Measurements from ENCODE around the gene ZC3H13.

ZC3H13 gene

DNA sequence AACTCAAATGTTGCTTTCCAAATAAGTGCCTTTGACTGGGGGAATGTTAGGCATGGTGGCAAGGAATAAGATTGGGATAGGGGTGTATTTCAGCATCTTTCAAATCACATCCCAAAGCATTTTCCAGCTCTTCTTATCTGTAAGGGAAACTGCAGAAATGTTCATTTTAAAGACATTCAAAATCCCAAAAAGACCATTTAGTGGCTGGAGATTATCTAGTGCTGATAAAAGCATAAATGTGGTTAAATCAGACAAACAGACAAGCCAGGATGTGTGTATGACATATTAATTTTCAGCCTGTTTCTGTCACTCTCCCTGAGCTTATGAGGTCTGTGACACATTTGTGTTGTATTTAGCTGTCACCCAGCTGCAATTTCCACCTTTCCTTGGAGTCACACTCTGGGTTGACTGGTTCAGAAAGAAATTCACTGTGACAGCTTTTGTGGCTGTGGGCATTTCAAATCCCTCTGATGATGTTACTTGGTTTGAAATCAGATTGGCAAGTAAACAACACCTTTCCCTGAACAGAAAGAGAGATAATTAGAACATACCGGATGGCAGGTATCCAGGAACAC, 131.3 kb downstream of the ZC3H13 start:
- Histone ChIP-seq H2AFZ (ENCODE audit: low read length) (no peak overlapping the region), H3K79me1 (ENCODE audit: low read depth, low read length) (no peaks in the 10 kb centered on the region), H2AK5ac (ENCODE audit: low read depth, low read length) (no peak overlapping the region), H2BK15ac (ENCODE audit: low read length) (no peak overlapping the region), H3K4me1 (ENCODE audit: control insufficient read depth in 2 of 2, insufficient read depth in 1 of 2, low read depth in 1 of 2, low read length in 2 of 2) (no peaks in the 10 kb centered on the region), H3K4ac (ENCODE audit: low read length) (no peak overlapping the region), H3K9ac (ENCODE audit: low read depth, low read length, poor library complexity) (no peak overlapping the region), H3K27me3 (ENCODE audit: control insufficient read depth in 3 of 3, insufficient read depth in 3 of 3, low read depth in 1 of 3, low read length in 3 of 3) (peaks cover 0 to 6% (median 0%) of the 10 kb centered on the region in 3 experiments), H3K4me3 (ENCODE audit: low read length in 2 of 2) (no peak overlapping the region), H2BK120ac (ENCODE audit: low read depth, low read length) (no peak overlapping the region), H4K91ac (ENCODE audit: low read depth, low read length, poor library complexity) (no peak overlapping the region), H4K8ac (ENCODE audit: low read depth, low read length) (no peak overlapping the region), H3K36me3 (replicated peaks in 1 of 2; ENCODE audit: control insufficient read depth in 2 of 2, insufficient read depth in 2 of 2, low read length in 2 of 2) (no peaks in the 10 kb centered on the region), H3K4me2 (ENCODE audit: insufficient read depth, low read length, poor library complexity, severe bottlenecking) (no peak overlapping the region), H2BK5ac (ENCODE audit: low read length) (no peak overlapping the region), H3K9me3 (replicated peaks in 1 of 2; ENCODE audit: control insufficient read depth in 2 of 2, insufficient read depth in 1 of 2, low read depth in 1 of 2, low read length in 2 of 2) (no peaks in the 10 kb centered on the region), H3K23ac (ENCODE audit: low read depth, low read length, poor library complexity) (no peak overlapping the region), H3K14ac (ENCODE audit: low read length) (no peak overlapping the region), H3K18ac (ENCODE audit: low read length) (no peak overlapping the region), H3K27ac (replicated peaks; ENCODE audit: low read length) (no peak overlapping the region), H2BK12ac (ENCODE audit: low read length) (no peak overlapping the region)
- WGBS, 2 donors (ENCODE audit: extremely low coverage in 2 of 2, insufficient read length in 2 of 2, insufficient replicate concordance in 1 of 2), result no CpG with 5 or more reads among the region's 1 CpG
- no peak for DNase-seq (ENCODE audit: low spot score)

DNA sequence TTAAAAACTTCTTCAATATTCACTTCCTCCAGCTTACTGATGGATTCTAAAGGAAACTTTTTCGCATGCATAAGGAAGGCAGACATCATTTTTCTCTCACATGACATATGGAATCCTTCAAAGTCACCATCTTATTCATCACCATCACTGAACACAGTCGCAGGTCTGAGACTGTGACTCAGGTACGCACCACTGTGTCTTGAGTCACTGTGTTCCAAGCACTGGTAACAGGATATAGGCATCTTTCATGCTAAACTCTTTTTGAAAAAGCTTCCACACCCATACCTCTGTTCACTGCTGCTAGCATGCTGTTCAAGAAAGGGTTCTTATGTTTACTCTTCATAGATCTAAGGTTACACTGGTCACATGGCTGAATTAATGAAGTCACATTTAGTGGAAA, 133.9 kb downstream of the ZC3H13 start:
- no peak overlapping the region for H3K4ac ChIP-seq (ENCODE audit: low read length)
- H3K9me3 ChIP-seq (replicated peaks in 1 of 2; ENCODE audit: control insufficient read depth in 2 of 2, insufficient read depth in 1 of 2, low read depth in 1 of 2, low read length in 2 of 2), result no peaks in the 10 kb centered on the region
- no peak overlapping the region for H2BK5ac ChIP-seq (ENCODE audit: low read length)
- H3K4me1 ChIP-seq (ENCODE audit: control insufficient read depth in 2 of 2, insufficient read depth in 1 of 2, low read depth in 1 of 2, low read length in 2 of 2), result no peaks in the 10 kb centered on the region
- H3K4me3 ChIP-seq (ENCODE audit: low read length in 2 of 2), result no peak overlapping the region
- no peak overlapping the region for H3K14ac ChIP-seq (ENCODE audit: low read length)
- no CpG with 5 or more reads among the region's 3 CpGs for WGBS, 2 donors (ENCODE audit: extremely low coverage in 2 of 2, insufficient read length in 2 of 2, insufficient replicate concordance in 1 of 2)
- H2AK5ac ChIP-seq (ENCODE audit: low read depth, low read length), result no peak overlapping the region
- no peak overlapping the region for H2BK15ac ChIP-seq (ENCODE audit: low read length)
- no peak for DNase-seq (ENCODE audit: low spot score)
- no peak overlapping the region for H2BK12ac ChIP-seq (ENCODE audit: low read length)
- H2BK120ac ChIP-seq (ENCODE audit: low read depth, low read length), result no peak overlapping the region
- no peak overlapping the region for H3K23ac ChIP-seq (ENCODE audit: low read depth, low read length, poor library complexity)
- no peak overlapping the region for H3K27ac ChIP-seq (replicated peaks; ENCODE audit: low read length)
- H4K91ac ChIP-seq (ENCODE audit: low read depth, low read length, poor library complexity), result no peak overlapping the region
- peaks cover 0 to 6% (median 0%) of the 10 kb centered on the region in 3 experiments for H3K27me3 ChIP-seq (ENCODE audit: control insufficient read depth in 3 of 3, insufficient read depth in 3 of 3, low read depth in 1 of 3, low read length in 3 of 3)
- no peaks in the 10 kb centered on the region for H3K79me1 ChIP-seq (ENCODE audit: low read depth, low read length)
- no peaks in the 10 kb centered on the region for H3K36me3 ChIP-seq (replicated peaks in 1 of 2; ENCODE audit: control insufficient read depth in 2 of 2, insufficient read depth in 2 of 2, low read length in 2 of 2)
- no peak overlapping the region for H3K9ac ChIP-seq (ENCODE audit: low read depth, low read length, poor library complexity)
- no peak overlapping the region for H4K8ac ChIP-seq (ENCODE audit: low read depth, low read length)
- no peak overlapping the region for H2AFZ ChIP-seq (ENCODE audit: low read length)
- no peak overlapping the region for H3K18ac ChIP-seq (ENCODE audit: low read length)
- no peak overlapping the region for H3K4me2 ChIP-seq (ENCODE audit: insufficient read depth, low read length, poor library complexity, severe bottlenecking)

DNA sequence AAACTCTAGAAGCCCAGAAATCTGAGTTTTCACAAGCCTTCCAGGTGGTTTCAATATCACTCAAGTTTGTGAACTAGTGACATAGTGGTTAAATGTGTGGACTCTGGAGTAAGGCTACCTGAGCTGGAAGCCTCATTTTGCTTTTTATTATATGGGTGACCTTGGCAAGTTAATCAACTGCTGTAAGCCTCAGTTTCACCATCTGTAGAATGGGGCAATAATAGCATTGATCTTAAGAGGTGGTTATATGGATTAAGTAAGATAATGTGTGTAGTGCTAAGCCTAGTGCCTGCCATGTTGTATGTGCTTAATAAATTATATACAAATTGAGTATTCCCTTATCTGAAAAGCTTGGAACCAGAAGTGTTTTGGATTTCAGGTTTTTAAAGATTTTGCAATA, 135.5 kb downstream of the ZC3H13 start:
- Histone ChIP-seq H3K23ac (ENCODE audit: low read depth, low read length, poor library complexity) (no peak overlapping the region), H3K36me3 (replicated peaks in 1 of 2; ENCODE audit: control insufficient read depth in 2 of 2, insufficient read depth in 2 of 2, low read length in 2 of 2) (no peaks in the 10 kb centered on the region), H2BK12ac (ENCODE audit: low read length) (no peak overlapping the region), H2BK5ac (ENCODE audit: low read length) (no peak overlapping the region), H3K79me1 (ENCODE audit: low read depth, low read length) (no peaks in the 10 kb centered on the region), H4K91ac (ENCODE audit: low read depth, low read length, poor library complexity) (no peak overlapping the region), H3K9me3 (replicated peaks in 1 of 2; ENCODE audit: control insufficient read depth in 2 of 2, insufficient read depth in 1 of 2, low read depth in 1 of 2, low read length in 2 of 2) (peaks cover 1 to 6% of the 10 kb centered on the region in 2 donors), H4K8ac (ENCODE audit: low read depth, low read length) (no peak overlapping the region), H3K4me1 (ENCODE audit: control insufficient read depth in 2 of 2, insufficient read depth in 1 of 2, low read depth in 1 of 2, low read length in 2 of 2) (no peaks in the 10 kb centered on the region), H3K27ac (replicated peaks; ENCODE audit: low read length) (no peak overlapping the region), H3K14ac (ENCODE audit: low read length) (no peak overlapping the region), H2BK15ac (ENCODE audit: low read length) (no peak overlapping the region), H3K18ac (ENCODE audit: low read length) (no peak overlapping the region), H3K4ac (ENCODE audit: low read length) (no peak overlapping the region), H2BK120ac (ENCODE audit: low read depth, low read length) (no peak overlapping the region), H2AK5ac (ENCODE audit: low read depth, low read length) (no peak overlapping the region), H3K4me3 (ENCODE audit: low read length in 2 of 2) (no peak overlapping the region), H2AFZ (ENCODE audit: low read length) (no peak overlapping the region), H3K27me3 (ENCODE audit: control insufficient read depth in 3 of 3, insufficient read depth in 3 of 3, low read depth in 1 of 3, low read length in 3 of 3) (peaks cover 0 to 6% (median 0%) of the 10 kb centered on the region in 3 experiments), H3K9ac (ENCODE audit: low read depth, low read length, poor library complexity) (no peak overlapping the region), H3K4me2 (ENCODE audit: insufficient read depth, low read length, poor library complexity, severe bottlenecking) (no peak overlapping the region)
- no peak for DNase-seq (ENCODE audit: low spot score)

- H3K23ac ChIP-seq (ENCODE audit: low read depth, low read length, poor library complexity), result no peak overlapping the region
- H3K4me2 ChIP-seq (ENCODE audit: insufficient read depth, low read length, poor library complexity, severe bottlenecking), result no peak overlapping the region
- H3K79me1 ChIP-seq (ENCODE audit: low read depth, low read length), result no peaks in the 10 kb centered on the region
- WGBS, 2 donors (ENCODE audit: extremely low coverage in 2 of 2, insufficient read length in 2 of 2, insufficient replicate concordance in 1 of 2), result no CpG with 5 or more reads among the region's 7 CpGs
- H3K4ac ChIP-seq (ENCODE audit: low read length), result no peak overlapping the region
- H2AK5ac ChIP-seq (ENCODE audit: low read depth, low read length), result no peak overlapping the region
- no peak overlapping the region for H4K8ac ChIP-seq (ENCODE audit: low read depth, low read length)
- no peak overlapping the region for H2BK12ac ChIP-seq (ENCODE audit: low read length)
- no peak overlapping the region for H3K4me3 ChIP-seq (ENCODE audit: low read length in 2 of 2)
- H3K4me1 ChIP-seq (ENCODE audit: control insufficient read depth in 2 of 2, insufficient read depth in 1 of 2, low read depth in 1 of 2, low read length in 2 of 2), result no peaks in the 10 kb centered on the region
- H3K18ac ChIP-seq (ENCODE audit: low read length), result no peak overlapping the region
- H2AFZ ChIP-seq (ENCODE audit: low read length), result no peak overlapping the region
- no peak overlapping the region for H3K27ac ChIP-seq (replicated peaks; ENCODE audit: low read length)
- no peak overlapping the region for H2BK120ac ChIP-seq (ENCODE audit: low read depth, low read length)
- H2BK15ac ChIP-seq (ENCODE audit: low read length), result no peak overlapping the region
- H3K36me3 ChIP-seq (replicated peaks in 1 of 2; ENCODE audit: control insufficient read depth in 2 of 2, insufficient read depth in 2 of 2, low read length in 2 of 2), result no peaks in the 10 kb centered on the region
- H2BK5ac ChIP-seq (ENCODE audit: low read length), result no peak overlapping the region
- DNase-seq (ENCODE audit: low spot score), result no peak
- H3K27me3 ChIP-seq (ENCODE audit: control insufficient read depth in 3 of 3, insufficient read depth in 3 of 3, low read depth in 1 of 3, low read length in 3 of 3), result peaks cover 0 to 6% (median 0%) of the 10 kb centered on the region in 3 experiments
- no peak overlapping the region for H4K91ac ChIP-seq (ENCODE audit: low read depth, low read length, poor library complexity)
- peaks cover 1 to 6% of the 10 kb centered on the region in 2 donors for H3K9me3 ChIP-seq (replicated peaks in 1 of 2; ENCODE audit: control insufficient read depth in 2 of 2, insufficient read depth in 1 of 2, low read depth in 1 of 2, low read length in 2 of 2)
- no peak overlapping the region for H3K9ac ChIP-seq (ENCODE audit: low read depth, low read length, poor library complexity)
- no peak overlapping the region for H3K14ac ChIP-seq (ENCODE audit: low read length)
Observed at GRCh38 chr13:45915686-45916439, 136.7 kb downstream of the ZC3H13 start.
